Panc1 (cell line): ENCODE results near the gene PDP2.

Experiments used
- POLR2AphosphoS5 ChIP-seq: IDR thresholded peaks from 2 replicates; pipeline ENCODE4 v1.6.1; 2012; ENCODE audit warnings: mild to moderate bottlenecking, low read depth, low read length, moderate library complexity
- TF ChIP-seq, protein P1 (sequence below): fragments of 450-650 bp; IDR thresholded peaks from 2 replicates; pipeline ENCODE4 v1.5.1; 2017; ENCODE audit warnings: mild to moderate bottlenecking
- TF ChIP-seq, protein P2 (sequence below), 2 experiments: IDR thresholded peaks; 2 replicates each; pipeline ENCODE4 v1.6.1; 2011 to 2012; ENCODE audit warnings: low read depth in 2 of 2, control low read depth in 1 of 2, low read length in 1 of 2, mild to moderate bottlenecking in 1 of 2, moderate library complexity in 1 of 2; ENCODE audit not compliant: insufficient read depth in 1 of 2

DNA sequence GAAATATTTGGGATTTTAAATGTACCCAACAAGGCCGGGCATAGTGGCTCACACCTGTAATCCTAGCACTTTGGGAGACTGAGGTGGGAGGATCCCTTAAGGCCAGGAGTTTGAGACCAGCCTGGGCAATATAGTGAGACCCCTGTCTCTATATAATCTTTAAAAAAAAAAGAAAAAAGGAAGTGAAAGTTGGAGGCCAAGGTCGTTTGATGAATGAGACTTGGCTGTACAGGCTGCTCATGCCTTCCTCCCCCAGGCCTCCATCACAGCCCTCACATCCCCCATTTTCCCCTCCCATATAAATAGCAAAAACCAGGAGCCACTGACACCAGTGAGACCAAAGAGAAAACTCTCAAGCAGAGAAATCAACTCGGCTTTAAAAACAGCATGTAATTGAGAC is 39.4 kb upstream of the PDP2 start:
- TF ChIP-seq, protein P1, sequence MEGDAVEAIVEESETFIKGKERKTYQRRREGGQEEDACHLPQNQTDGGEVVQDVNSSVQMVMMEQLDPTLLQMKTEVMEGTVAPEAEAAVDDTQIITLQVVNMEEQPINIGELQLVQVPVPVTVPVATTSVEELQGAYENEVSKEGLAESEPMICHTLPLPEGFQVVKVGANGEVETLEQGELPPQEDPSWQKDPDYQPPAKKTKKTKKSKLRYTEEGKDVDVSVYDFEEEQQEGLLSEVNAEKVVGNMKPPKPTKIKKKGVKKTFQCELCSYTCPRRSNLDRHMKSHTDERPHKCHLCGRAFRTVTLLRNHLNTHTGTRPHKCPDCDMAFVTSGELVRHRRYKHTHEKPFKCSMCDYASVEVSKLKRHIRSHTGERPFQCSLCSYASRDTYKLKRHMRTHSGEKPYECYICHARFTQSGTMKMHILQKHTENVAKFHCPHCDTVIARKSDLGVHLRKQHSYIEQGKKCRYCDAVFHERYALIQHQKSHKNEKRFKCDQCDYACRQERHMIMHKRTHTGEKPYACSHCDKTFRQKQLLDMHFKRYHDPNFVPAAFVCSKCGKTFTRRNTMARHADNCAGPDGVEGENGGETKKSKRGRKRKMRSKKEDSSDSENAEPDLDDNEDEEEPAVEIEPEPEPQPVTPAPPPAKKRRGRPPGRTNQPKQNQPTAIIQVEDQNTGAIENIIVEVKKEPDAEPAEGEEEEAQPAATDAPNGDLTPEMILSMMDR, result no peak
- TF ChIP-seq POLR2AphosphoS5, result no peak
- TF ChIP-seq, protein P2, sequence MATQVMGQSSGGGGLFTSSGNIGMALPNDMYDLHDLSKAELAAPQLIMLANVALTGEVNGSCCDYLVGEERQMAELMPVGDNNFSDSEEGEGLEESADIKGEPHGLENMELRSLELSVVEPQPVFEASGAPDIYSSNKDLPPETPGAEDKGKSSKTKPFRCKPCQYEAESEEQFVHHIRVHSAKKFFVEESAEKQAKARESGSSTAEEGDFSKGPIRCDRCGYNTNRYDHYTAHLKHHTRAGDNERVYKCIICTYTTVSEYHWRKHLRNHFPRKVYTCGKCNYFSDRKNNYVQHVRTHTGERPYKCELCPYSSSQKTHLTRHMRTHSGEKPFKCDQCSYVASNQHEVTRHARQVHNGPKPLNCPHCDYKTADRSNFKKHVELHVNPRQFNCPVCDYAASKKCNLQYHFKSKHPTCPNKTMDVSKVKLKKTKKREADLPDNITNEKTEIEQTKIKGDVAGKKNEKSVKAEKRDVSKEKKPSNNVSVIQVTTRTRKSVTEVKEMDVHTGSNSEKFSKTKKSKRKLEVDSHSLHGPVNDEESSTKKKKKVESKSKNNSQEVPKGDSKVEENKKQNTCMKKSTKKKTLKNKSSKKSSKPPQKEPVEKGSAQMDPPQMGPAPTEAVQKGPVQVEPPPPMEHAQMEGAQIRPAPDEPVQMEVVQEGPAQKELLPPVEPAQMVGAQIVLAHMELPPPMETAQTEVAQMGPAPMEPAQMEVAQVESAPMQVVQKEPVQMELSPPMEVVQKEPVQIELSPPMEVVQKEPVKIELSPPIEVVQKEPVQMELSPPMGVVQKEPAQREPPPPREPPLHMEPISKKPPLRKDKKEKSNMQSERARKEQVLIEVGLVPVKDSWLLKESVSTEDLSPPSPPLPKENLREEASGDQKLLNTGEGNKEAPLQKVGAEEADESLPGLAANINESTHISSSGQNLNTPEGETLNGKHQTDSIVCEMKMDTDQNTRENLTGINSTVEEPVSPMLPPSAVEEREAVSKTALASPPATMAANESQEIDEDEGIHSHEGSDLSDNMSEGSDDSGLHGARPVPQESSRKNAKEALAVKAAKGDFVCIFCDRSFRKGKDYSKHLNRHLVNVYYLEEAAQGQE (IDR thresholded peaks at IDR 0.05; ENCODE audit: insufficient read depth in 1 of 2, low read depth in 2 of 2, low read length in 1 of 2), result no peak
